GM23338 (cell line): ENCODE results near the gene EIF4EBP3.

ENCODE experiments used
- CTCF ChIP-seq, 2 experiments: fragments of 200-600 bp in 1 of 2; sonication (generic) in 1 of 2; conservative IDR thresholded peaks; 2 replicates each; pipeline versions ENCODE4 v1.5.1 to v1.6.1; 2016 to 2017; ENCODE audit warnings: antibody characterized with exemption in 2 of 2, low read depth in 2 of 2, mild to moderate bottlenecking in 2 of 2, moderate library complexity in 1 of 2
- REST ChIP-seq: IDR thresholded peaks from one replicate; pipeline ENCODE4 v1.6.1; 2018; ENCODE audit warnings: antibody characterized with exemption; ENCODE audit not compliant: unreplicated experiment
- STAT1 ChIP-seq: IDR thresholded peaks from one replicate; pipeline ENCODE4 v1.6.1; 2016; ENCODE audit warnings: antibody characterized with exemption; ENCODE audit not compliant: unreplicated experiment
- ZNF114 ChIP-seq: fragments of 250-450 bp; sonication (Bioruptor Pico); IDR thresholded peaks from 2 replicates; pipeline ENCODE4 v1.5.0; 2020; ENCODE audit warnings: mild to moderate bottlenecking, moderate library complexity

- no peak for TF ChIP-seq CTCF (conservative IDR thresholded peaks at IDR 0.05; ENCODE audit: low read depth in 2 of 2)
- no peak for TF ChIP-seq STAT1
- TF ChIP-seq REST: no peak
- TF ChIP-seq ZNF114 (CRISPR knock-in tag): no peak
These were observed 37.6 kb upstream of the EIF4EBP3 start for GRCh38 chr5:140509898-140510297.
